Measurements from ENCODE around the gene CHIC2.
A peak's percentile ranks its signal among the peaks of the same experiment; 100 is the strongest.
"Not testable (repeated sequence)": the region's sequence is repeated elsewhere in the genome, so short reads cannot be mapped to it uniquely, and the experiment has no call there.

CHIC2 gene

GRCh38 chr4:54056360-54056759, 8.0 kb downstream of the CHIC2 start:
- FAIRE-seq, result peak; percentile 42

- no peak for FAIRE-seq
Measured at GRCh38 chr4:54055494-54055893, 8.9 kb downstream of the CHIC2 start.

- no peak for FAIRE-seq
Measured at GRCh38 chr4:54054501-54054900, 9.9 kb downstream of the CHIC2 start.

- not testable (repeated sequence) for FAIRE-seq
Measured at GRCh38 chr4:54053322-54053721, 11.1 kb downstream of the CHIC2 start.

GRCh38 chr4:54050214-54050904, 14.0 kb downstream of the CHIC2 start:
- no peak for FAIRE-seq

GRCh38 chr4:54043630-54044029, 20.8 kb downstream of the CHIC2 start:
- not testable (repeated sequence) for FAIRE-seq

- FAIRE-seq, result no peak
Measured at GRCh38 chr4:54041933-54042332, 22.5 kb downstream of the CHIC2 start.

- no peak for FAIRE-seq
Measured at GRCh38 chr4:54041100-54041499, 23.3 kb downstream of the CHIC2 start.

- FAIRE-seq, result no peak
Measured at GRCh38 chr4:54038056-54038455, 26.3 kb downstream of the CHIC2 start.

GRCh38 chr4:54036184-54036583, 28.2 kb downstream of the CHIC2 start:
- FAIRE-seq, result no peak

GRCh38 chr4:54032558-54033135, 31.8 kb downstream of the CHIC2 start:
- no peak for FAIRE-seq

GRCh38 chr4:54027311-54027710, 37.1 kb downstream of the CHIC2 start:
- FAIRE-seq, result no peak

- no peak for FAIRE-seq
Measured at GRCh38 chr4:54025582-54025981, 38.8 kb downstream of the CHIC2 start.

- FAIRE-seq, result not testable (repeated sequence)
Measured at GRCh38 chr4:54023019-54023418, 41.4 kb downstream of the CHIC2 start.

- FAIRE-seq, result no peak
Measured at GRCh38 chr4:54017974-54018373, 46.4 kb downstream of the CHIC2 start.

- FAIRE-seq, result no peak
Measured at GRCh38 chr4:54017308-54017707, 47.1 kb downstream of the CHIC2 start.

GRCh38 chr4:54016504-54016903, 47.9 kb downstream of the CHIC2 start:
- FAIRE-seq, result no peak

- FAIRE-seq, result no peak
Measured at GRCh38 chr4:54015423-54016030, 48.9 kb downstream of the CHIC2 start.

GRCh38 chr4:54014666-54015160, 49.7 kb downstream of the CHIC2 start:
- no peak for FAIRE-seq

- FAIRE-seq, result peak; percentile 13
Measured at GRCh38 chr4:54011201-54011600, 53.2 kb downstream of the CHIC2 start.

- FAIRE-seq, result no peak
Measured at GRCh38 chr4:54006755-54007154, 57.6 kb downstream of the CHIC2 start.

- no peak for FAIRE-seq
Measured at GRCh38 chr4:54005475-54005874, 58.9 kb downstream of the CHIC2 start.

- FAIRE-seq, result peak; percentile 72
Measured at GRCh38 chr4:54004463-54004862, 59.9 kb downstream of the CHIC2 start.

GRCh38 chr4:54001668-54002365, 62.6 kb downstream of the CHIC2 start:
- FAIRE-seq, result no peak
